DND-41 (cell line): ENCODE results near the gene SGMS1.

Experiments
- CTCF ChIP-seq: IDR thresholded peaks from 2 replicates; pipeline ENCODE4 v1.5.1; 2012; ENCODE audit warnings: borderline replicate concordance, low read length, moderate library complexity, mild to moderate bottlenecking; ENCODE audit not compliant: poor library complexity, severe bottlenecking; ENCODE audit errors: extremely low read depth
- EZH2 ChIP-seq: IDR thresholded peaks from 3 replicates; pipeline ENCODE4 v1.6.1; 2012; ENCODE audit warnings: borderline replicate concordance, low read depth, mild to moderate bottlenecking, moderate library complexity, low read length, inconsistent platforms; ENCODE audit not compliant: severe bottlenecking

GRCh38 chr10:50351483-50352146, 272.1 kb downstream of the SGMS1 start:
- TF ChIP-seq EZH2 (no peak), CTCF (no peak)
